ENCODE measurements around the gene ANKEF1. TPM values are rescaled to one million over a fixed set of nuclear protein-coding genes. Genes with fewer than 3 reads are reported as not detected.

ANKEF1 gene
- 0.46 to 0.90 TPM (median 0.77 TPM) in 3 replicates for total RNA-seq
- long read RNA-seq, full-length matches to known transcripts, result 1 of 2 reads
- long read RNA-seq, partial matches to known transcripts, result 1 of 2 reads
- long read RNA-seq, other reads (novel, unspliced or antisense), result 0 of 2 reads

DNA sequence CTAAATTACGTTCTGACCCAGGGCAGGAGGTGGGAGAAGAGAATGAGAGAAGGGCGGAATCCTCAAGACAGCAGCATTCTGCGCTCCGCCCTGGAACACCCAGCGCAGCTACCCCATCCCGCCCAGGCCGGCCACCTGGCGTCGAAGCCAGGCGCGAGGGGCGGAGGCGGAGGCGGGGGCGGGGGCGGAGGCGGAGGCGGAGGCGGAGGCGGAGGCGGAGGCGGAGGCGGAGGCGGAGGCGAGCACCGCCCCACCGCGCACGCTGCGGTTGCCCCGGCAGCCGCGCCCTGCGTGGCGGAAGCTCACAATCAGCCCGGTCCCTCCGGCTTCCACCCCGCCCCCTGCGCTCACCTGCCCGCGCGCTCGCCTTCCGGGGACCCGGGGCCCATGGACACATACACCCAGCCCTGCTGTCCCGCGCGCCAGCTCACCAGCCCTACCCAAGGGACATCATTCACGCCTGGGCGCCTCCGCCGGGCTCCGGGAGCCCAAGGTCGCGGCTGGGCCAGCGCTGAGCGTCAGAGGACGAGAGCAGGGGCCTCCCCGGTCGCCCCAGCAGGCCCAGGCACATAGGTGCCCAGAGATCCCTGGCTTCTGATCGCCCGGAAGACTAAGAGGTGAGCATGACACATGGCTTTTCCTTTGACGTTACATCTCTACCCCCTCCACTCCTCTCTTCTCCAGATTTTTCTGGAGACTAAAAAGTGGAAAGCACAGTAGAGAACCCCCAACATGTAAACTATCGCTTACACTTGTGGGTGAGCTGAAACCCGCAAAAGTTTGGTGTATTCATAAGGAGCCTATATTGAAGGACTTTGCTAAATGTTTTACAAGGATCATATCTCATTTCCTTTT is at the start of gene ANKEF1:
Gene ANKEF1 (plus strand): TSS at position 271 of the 855 bp plus-strand sequence. CDS start 3,315 bp downstream, outside the sequence.
- Mint-ChIP-seq H3K27me3 (ENCODE audit: low read depth) (peaks cover 14% of the 10 kb centered on the region), H3K9me3 (ENCODE audit: low read depth) (no peaks in the 10 kb centered on the region), H3K27ac (ENCODE audit: unreplicated experiment) (no peak within 1 kb of the TSS), H3K4me3 (ENCODE audit: unreplicated experiment) (peak within 1 kb of the TSS; percentile 67), H3K36me3 (ENCODE audit: low read depth) (no peaks in the 10 kb centered on the region), H3K4me1 (ENCODE audit: low read depth) (no peaks in the 10 kb centered on the region)
- TF ChIP-seq, protein P1, sequence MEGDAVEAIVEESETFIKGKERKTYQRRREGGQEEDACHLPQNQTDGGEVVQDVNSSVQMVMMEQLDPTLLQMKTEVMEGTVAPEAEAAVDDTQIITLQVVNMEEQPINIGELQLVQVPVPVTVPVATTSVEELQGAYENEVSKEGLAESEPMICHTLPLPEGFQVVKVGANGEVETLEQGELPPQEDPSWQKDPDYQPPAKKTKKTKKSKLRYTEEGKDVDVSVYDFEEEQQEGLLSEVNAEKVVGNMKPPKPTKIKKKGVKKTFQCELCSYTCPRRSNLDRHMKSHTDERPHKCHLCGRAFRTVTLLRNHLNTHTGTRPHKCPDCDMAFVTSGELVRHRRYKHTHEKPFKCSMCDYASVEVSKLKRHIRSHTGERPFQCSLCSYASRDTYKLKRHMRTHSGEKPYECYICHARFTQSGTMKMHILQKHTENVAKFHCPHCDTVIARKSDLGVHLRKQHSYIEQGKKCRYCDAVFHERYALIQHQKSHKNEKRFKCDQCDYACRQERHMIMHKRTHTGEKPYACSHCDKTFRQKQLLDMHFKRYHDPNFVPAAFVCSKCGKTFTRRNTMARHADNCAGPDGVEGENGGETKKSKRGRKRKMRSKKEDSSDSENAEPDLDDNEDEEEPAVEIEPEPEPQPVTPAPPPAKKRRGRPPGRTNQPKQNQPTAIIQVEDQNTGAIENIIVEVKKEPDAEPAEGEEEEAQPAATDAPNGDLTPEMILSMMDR (IDR thresholded peaks at IDR 0.05), result peak; percentile 20
- no peak for DNase-seq (ENCODE audit: low spot score)

DNA sequence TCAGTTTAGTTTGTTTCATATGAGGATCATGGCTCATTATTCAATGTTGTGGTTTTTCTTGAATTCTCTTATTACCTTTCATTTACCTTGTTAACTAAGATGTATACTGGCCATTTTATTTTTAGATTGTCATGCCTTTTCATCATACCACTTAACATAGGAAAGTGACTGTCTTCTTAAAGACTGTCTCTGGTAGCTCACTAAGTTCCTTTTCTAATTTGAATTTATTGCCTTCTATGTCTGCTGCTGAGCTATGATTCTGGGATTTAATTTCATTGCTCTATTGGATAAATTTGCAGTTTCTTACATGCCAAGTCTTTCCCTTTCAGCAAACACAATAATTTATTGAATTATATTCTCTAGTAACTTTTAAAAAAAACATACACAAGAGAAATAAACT is 49.5 kb upstream of the ANKEF1 start:
- H3K4me1 Mint-ChIP-seq (ENCODE audit: low read depth), result peaks cover 13% of the 10 kb centered on the region
- no peak overlapping the region for H3K4me3 Mint-ChIP-seq (ENCODE audit: unreplicated experiment)
- no peaks in the 10 kb centered on the region for H3K36me3 Mint-ChIP-seq (ENCODE audit: low read depth)
- no peaks in the 10 kb centered on the region for H3K9me3 Mint-ChIP-seq (ENCODE audit: low read depth)
- H3K27me3 Mint-ChIP-seq (ENCODE audit: low read depth), result peaks cover 6% of the 10 kb centered on the region
- H3K27ac Mint-ChIP-seq (ENCODE audit: unreplicated experiment), result no peak overlapping the region
- TF ChIP-seq, protein P1 (IDR thresholded peaks at IDR 0.05), result no peak
- DNase-seq (ENCODE audit: low spot score), result no peak

DNA sequence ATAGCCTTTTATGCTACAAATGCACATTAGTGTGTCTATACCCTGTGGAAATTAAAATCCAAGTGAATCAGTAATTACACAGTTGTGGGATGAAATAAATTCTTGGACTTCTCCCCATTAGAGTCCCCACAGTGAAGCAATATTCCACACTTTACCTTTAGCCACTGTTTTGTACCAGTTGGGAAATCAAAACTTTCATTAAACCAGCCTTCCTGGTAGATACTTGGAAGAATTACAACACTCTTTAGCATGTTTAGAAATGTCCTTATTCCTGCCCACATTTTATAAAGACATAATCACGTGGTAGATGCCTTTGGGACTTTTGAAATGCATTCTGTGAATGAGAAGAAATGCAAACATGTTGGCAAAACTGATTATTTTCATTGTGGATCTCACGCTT is 49.0 kb upstream of the ANKEF1 start:
- no peaks in the 10 kb centered on the region for H3K9me3 Mint-ChIP-seq (ENCODE audit: low read depth)
- DNase-seq (ENCODE audit: low spot score), result no peak
- H3K27me3 Mint-ChIP-seq (ENCODE audit: low read depth), result peaks cover 6% of the 10 kb centered on the region
- peaks cover 13% of the 10 kb centered on the region for H3K4me1 Mint-ChIP-seq (ENCODE audit: low read depth)
- TF ChIP-seq, protein P1 (IDR thresholded peaks at IDR 0.05), result no peak
- no peak overlapping the region for H3K27ac Mint-ChIP-seq (ENCODE audit: unreplicated experiment)
- H3K4me3 Mint-ChIP-seq (ENCODE audit: unreplicated experiment), result no peak overlapping the region
- no peaks in the 10 kb centered on the region for H3K36me3 Mint-ChIP-seq (ENCODE audit: low read depth)

DNA sequence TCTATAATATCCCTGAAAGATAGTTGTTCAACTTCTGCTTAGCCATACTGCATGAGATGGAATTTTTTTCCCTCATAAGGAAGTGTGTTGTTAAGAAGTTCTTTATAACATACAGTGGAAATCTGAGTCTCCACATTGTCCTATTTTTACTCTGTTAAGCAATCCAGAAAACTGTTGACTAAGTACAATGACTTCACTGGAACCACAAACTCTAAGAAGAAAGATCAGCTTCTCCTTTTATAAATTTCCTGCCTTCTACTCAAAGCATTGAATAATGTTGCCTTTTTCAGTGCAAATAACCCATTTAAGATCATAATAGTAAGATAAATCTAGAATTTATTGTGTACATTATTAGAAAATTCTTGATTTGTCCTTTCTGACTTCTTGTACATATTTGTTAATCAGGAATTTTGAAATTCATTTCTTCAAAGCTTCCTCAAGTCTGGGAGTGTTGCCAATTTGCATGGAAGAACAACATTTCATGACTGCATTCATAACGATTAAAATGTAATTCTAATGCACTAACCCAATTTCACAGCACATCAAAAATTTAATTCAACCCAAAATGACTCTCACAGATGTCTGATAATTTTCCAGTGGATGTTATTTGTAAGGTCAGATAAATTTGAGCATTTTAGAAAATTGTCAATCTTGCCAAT is 45.6 kb upstream of the ANKEF1 start:
- Mint-ChIP-seq H3K4me1 (ENCODE audit: low read depth) (peaks cover 13% of the 10 kb centered on the region), H3K27ac (ENCODE audit: unreplicated experiment) (peak overlapping the region; percentile 82), H3K4me3 (ENCODE audit: unreplicated experiment) (no peak overlapping the region), H3K27me3 (ENCODE audit: low read depth) (peaks cover 6% of the 10 kb centered on the region), H3K36me3 (ENCODE audit: low read depth) (no peaks in the 10 kb centered on the region), H3K9me3 (ENCODE audit: low read depth) (no peaks in the 10 kb centered on the region)
- TF ChIP-seq, protein P1 (IDR thresholded peaks at IDR 0.05), result no peak
- DNase-seq (ENCODE audit: low spot score), result no peak

DNA sequence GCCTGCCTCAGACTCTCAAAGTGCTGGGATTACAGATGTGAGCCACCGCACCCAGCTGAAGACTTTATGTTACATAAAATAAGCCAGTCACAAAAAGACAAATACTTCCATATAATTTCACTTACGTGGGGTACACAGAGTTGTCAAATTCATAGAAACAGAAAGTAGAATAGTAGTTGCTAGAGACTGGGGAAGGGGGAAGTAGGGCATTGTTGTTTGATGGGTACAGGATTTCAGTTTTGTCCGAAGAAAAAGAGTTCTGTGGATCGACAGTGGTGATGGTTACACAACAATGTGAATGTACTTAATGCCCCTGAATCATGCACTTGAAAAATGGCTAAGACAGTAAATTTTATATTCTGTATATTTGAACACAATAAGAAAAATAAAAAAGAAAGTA is 41.6 kb upstream of the ANKEF1 start:
- H3K27ac Mint-ChIP-seq (ENCODE audit: unreplicated experiment), result no peak overlapping the region
- H3K27me3 Mint-ChIP-seq (ENCODE audit: low read depth), result no peaks in the 10 kb centered on the region

More for the DNA sequence above, 41.6 kb upstream of the ANKEF1 start:
- no peak for DNase-seq (ENCODE audit: low spot score)
- Mint-ChIP-seq H3K4me1 (ENCODE audit: low read depth) (peaks cover 13% of the 10 kb centered on the region), H3K4me3 (ENCODE audit: unreplicated experiment) (no peak overlapping the region), H3K36me3 (ENCODE audit: low read depth) (peaks cover 3% of the 10 kb centered on the region), H3K9me3 (ENCODE audit: low read depth) (peaks cover 5% of the 10 kb centered on the region)
- TF ChIP-seq, protein P1 (IDR thresholded peaks at IDR 0.05), result no peak

Measured in chondrocyte (in vitro differentiated cells).